GM23248 (cell line): ENCODE data around the gene CHERP.

Source experiments
- EZH2 ChIP-seq: fragments of 200-600 bp; sonication (generic); IDR thresholded peaks from 2 replicates; pipeline ENCODE4 v1.6.1; 2018; ENCODE audit warnings: antibody characterized with exemption, mild to moderate bottlenecking; ENCODE audit not compliant: insufficient read depth, poor library complexity, severe bottlenecking
- EZH2phosphoT487 ChIP-seq: fragments of 200-600 bp; sonication (generic); IDR thresholded peaks from 2 replicates; pipeline ENCODE4 v1.6.1; 2018; ENCODE audit warnings: antibody characterized with exemption, moderate library complexity, mild to moderate bottlenecking, low read depth; ENCODE audit not compliant: insufficient read depth

DNA sequence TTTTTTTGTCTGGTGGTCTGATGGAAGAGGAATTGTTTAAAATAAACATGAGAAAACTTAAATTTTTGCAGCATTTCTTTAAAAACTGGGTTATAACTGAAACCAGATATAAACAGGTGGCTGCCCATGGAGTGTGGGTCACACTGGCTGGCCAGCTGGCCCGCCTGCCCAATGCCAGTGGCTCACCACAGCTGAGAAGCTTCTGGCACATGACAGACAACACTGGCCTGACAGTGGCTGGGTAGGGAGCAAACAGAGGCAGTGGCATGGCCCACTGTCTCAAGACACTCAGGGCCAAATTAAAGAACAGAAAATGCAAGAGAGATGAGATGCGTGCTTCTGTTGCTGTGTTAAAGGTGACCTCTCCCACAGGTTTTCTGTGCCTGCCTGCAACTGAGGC lies 33.0 kb upstream of the CHERP start:
- no peak for TF ChIP-seq EZH2phosphoT487
- no peak for TF ChIP-seq EZH2
